Mononuclear cell (primary cell): ENCODE measurements around the gene SULT1A1. TPM values are rescaled to one million over a fixed set of nuclear protein-coding genes. Genes with fewer than 3 reads are reported as not detected.
"Not testable (repeated sequence)": the region's sequence is repeated elsewhere in the genome, so short reads cannot be mapped to it uniquely, and the experiment has no call there.

Experiments
- H3K27me3 ChIP-seq: 2 replicates; pipeline ENCODE4 v1.6.0; 2011; ENCODE audit warnings: low read length, control low read depth; ENCODE audit not compliant: insufficient read depth
- H3K4me1 ChIP-seq: 2 replicates; pipeline ENCODE4 v1.5.1; 2011; ENCODE audit warnings: mild to moderate bottlenecking, low read length, control low read depth; ENCODE audit not compliant: insufficient read depth
- H3K4me3 ChIP-seq: 2 replicates; pipeline ENCODE4 v1.5.1; 2011; ENCODE audit warnings: mild to moderate bottlenecking, low read length, moderate library complexity
- H3K9me3 ChIP-seq: 2 replicates; pipeline ENCODE4 v1.5.1; 2011; ENCODE audit warnings: low read depth, mild to moderate bottlenecking, control low read depth, low read length
- total RNA-seq: library from RNA; depleted of rRNA; stranded (reverse); fragments of >200 nt; gene quantifications from one replicate; pipeline ENCODE4 v1.2.3, GENCODE V29; 2012

SULT1A1 gene
- total RNA-seq, 1 donor, result 53.4 TPM

DNA sequence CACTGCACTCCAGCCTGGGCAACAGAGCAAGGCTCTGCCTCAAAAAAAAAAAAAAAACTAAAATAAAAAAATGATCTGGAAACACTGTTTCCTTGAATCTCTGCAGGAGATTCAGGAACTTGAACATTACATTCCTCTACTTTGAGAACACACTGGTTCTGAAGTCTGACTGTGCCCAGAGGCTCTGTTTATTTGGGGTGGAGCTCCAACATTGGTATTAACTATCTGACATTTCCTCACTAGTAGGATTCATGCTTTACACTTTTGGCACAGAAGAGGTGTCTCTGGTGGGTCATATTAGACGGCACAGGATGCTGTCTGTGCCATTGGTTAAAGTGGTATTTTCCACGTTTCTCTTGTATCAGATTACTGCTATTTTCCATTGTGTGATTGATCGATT is 23.4 kb downstream of the SULT1A1 start:
- no peak overlapping the region for H3K4me3 ChIP-seq
- H3K9me3 ChIP-seq, result no peaks in the 10 kb centered on the region
- no peaks in the 10 kb centered on the region for H3K4me1 ChIP-seq
- no peaks in the 10 kb centered on the region for H3K27me3 ChIP-seq

- H3K4me3 ChIP-seq, result no peak overlapping the region
- H3K4me1 ChIP-seq, result no peaks in the 10 kb centered on the region
- H3K27me3 ChIP-seq, result no peaks in the 10 kb centered on the region
- no peaks in the 10 kb centered on the region for H3K9me3 ChIP-seq
These were observed 24.2 kb downstream of the SULT1A1 start for GRCh38 chr16:28585674-28586073.

- no peaks in the 10 kb centered on the region for H3K27me3 ChIP-seq
- H3K4me3 ChIP-seq, result no peak overlapping the region
- no peaks in the 10 kb centered on the region for H3K9me3 ChIP-seq
- H3K4me1 ChIP-seq, result no peaks in the 10 kb centered on the region
These were observed 29.0 kb downstream of the SULT1A1 start for GRCh38 chr16:28580726-28581315.

DNA sequence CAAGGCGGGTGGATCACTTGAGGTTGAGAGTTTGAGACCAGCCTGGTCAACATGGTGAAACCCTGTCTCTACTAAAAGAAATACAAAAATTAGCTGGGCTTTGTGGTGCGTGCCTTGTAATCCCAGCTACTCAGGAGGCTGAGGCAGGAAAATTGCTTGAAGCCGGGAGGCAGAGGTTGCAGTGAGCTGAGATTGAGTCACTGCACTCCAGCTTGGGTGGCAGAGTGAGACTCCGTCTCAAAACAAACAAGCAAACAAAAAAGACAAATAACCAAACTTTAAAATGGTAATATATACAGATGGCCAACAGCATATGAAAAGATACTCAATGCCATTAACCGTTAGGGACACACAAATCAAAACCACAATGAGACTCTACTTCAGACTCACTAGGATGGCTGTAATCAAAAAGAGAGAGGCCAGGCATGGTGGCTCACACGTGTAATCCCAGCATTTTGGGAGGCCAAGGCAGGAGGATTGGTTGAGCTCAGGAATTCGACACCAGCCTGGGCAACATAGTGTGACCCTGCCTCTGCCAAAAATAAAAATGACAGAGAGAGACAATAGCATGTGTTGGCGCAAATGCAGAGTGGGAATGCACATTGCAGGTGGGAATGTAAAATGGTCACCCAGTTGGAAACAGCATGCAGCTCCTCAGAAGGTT is 34.3 kb downstream of the SULT1A1 start:
- no peaks in the 10 kb centered on the region for H3K9me3 ChIP-seq
- peaks cover 20% of the 10 kb centered on the region for H3K4me1 ChIP-seq
- H3K27me3 ChIP-seq, result no peaks in the 10 kb centered on the region
- no peak overlapping the region for H3K4me3 ChIP-seq

DNA sequence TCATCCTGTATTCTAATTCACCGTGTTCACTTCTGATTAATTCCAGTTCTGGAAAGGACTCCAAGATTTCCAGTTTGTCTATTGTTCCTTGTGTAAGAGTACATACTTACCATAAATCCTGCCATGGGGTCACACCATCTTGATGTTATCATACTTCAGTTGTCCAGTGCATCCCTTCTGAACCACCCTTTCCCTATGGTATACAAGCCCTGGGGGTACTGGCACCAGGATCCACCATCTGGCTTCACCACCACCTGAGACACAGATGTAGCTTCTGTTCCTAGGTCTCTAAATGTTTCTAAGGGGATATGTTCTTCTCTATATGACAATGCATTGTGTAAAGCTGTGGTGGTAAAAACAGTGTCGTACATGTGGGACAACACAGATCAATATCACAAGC is 34.9 kb downstream of the SULT1A1 start:
- no peaks in the 10 kb centered on the region for H3K27me3 ChIP-seq
- H3K4me1 ChIP-seq, result peaks cover 20% of the 10 kb centered on the region
- H3K4me3 ChIP-seq, result no peak overlapping the region
- H3K9me3 ChIP-seq, result no peaks in the 10 kb centered on the region

DNA sequence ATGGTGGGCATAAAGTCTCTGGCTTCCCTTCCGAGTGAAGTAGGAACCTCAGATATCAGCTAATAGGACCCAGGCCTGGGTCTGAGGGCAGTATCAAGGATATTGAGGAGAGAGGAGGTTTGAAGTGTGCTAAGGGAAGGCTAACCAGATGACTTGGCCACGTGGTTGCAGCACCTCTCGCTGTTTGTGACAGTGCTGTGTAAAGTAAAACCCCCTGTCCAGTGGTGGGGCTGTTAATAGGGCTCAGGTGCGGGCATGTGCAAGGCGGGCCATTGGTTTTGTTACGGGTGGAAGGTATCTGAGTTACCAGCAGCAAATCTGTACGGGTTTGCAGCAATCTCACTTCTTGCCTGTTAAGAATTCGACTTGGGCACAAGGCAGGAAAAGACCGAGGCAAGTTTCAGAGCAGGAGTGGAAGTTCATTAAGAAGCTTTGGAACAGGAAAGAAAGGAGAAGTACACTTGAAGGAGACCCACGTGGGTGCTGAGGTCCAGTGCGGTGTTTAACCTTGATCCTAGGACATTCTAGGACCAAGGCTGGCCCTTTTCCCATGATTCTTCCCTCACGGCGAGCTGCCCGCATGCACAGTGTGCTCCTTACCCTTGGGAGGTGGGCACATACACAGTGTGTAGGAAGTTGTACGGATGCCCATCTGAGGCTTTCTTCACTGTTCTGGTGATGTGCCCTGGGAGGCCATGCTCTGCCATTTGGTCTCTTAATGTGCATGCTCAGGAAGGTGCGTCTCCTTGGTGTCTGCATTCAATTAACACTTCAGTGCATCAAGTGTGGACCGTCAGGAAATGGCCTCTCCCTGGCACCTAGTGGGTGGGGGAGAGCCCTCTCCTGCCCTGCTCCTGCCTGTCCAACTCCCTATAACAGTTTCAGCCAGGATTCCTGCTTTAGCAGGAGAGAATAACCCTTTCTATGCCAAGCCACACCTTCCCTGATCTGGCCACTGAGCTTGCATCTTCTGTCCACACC is 35.8 kb downstream of the SULT1A1 start:
- H3K4me1 ChIP-seq, result peaks cover 20% of the 10 kb centered on the region
- H3K4me3 ChIP-seq, result no peak overlapping the region
- H3K27me3 ChIP-seq, result no peaks in the 10 kb centered on the region
- H3K9me3 ChIP-seq, result no peaks in the 10 kb centered on the region

DNA sequence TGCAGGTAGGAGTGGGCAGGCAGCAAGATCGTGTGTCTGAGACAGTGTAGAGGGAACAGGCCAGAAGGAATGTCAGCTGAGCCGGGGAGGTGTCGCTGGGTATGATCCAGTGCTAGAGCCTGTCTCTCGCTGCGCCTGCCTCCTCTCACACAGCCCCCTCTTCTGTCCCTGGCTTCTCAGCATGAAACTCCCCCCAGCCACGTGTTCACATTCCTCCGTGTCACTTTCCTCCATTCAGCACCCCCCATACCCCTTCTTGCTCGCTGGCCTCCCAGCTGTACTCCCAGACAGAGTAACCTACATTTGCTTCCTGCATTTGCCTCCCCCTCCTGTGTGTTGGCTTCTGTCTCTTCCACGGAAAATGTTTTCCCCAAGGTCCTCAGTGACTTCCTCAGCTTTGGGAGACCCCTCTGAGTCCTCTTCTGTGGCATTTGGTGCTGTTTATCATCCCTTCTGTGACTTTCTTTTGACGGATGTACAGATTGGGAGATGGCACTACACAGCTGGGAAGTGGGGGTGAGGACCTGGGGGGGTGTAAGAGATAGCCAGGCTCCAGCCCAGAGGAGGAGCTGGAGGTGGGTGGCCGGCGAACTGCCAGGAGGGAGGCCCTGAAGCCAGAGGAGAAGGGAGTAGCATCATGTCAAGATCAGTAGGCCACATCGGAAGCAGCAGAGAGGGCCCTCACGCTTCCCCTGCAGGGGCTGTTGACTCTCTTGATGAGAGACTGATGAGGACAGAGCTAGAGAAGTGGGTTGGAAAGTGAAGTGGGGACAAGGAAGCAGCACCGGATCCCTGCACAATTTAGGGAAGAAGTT is 36.9 kb downstream of the SULT1A1 start:
- Histone ChIP-seq H3K9me3 (no peaks in the 10 kb centered on the region), H3K4me3 (no peak overlapping the region), H3K27me3 (no peaks in the 10 kb centered on the region), H3K4me1 (peaks cover 20% of the 10 kb centered on the region)

DNA sequence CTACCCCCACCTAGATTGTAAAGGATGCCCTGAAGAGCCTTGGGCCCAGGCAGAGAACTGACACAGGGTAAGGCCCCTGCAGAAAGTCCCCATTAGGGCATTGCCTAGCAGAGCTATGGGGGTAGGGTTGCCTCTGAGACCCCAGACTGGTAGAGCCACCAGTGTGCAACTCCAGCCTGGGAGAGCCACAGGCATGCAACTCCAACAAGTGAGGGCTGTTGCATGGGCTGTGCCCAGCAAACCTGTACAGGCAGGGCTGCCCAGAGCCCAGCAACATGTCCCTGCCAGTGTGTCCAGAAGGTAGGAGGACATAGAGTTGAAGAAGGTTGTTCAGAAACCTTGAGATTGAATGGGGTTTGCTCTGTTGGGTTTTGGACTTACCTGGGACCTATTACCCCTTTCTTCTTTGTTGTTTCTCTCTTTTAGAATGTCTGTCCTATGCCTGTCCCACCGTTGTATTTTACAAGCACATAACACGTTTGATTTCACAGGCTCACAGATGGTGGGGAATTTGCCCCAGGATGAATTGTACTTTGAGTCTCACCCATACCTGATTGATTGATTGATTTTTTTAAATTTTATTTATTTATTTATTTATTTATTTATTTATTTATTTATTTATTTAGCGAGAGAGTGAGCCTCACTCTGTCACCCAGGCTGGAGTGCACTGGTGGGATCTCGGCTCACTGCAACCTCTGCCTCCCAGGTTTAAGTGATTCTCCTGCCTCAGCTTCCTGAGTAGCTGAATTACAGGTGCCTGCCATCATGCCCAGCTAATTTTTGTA is 39.7 kb downstream of the SULT1A1 start:
- no peaks in the 10 kb centered on the region for H3K27me3 ChIP-seq
- H3K4me1 ChIP-seq, result peaks cover 20% of the 10 kb centered on the region
- peaks cover 8% of the 10 kb centered on the region for H3K9me3 ChIP-seq
- H3K4me3 ChIP-seq, result no peak overlapping the region

GRCh38 chr16:28569021-28569420 is 40.8 kb downstream of the SULT1A1 start:
- H3K4me1 ChIP-seq, result peaks cover 14% of the 10 kb centered on the region
- H3K9me3 ChIP-seq, result peaks cover 8% of the 10 kb centered on the region
- no peak overlapping the region for H3K4me3 ChIP-seq
- no peaks in the 10 kb centered on the region for H3K27me3 ChIP-seq

DNA sequence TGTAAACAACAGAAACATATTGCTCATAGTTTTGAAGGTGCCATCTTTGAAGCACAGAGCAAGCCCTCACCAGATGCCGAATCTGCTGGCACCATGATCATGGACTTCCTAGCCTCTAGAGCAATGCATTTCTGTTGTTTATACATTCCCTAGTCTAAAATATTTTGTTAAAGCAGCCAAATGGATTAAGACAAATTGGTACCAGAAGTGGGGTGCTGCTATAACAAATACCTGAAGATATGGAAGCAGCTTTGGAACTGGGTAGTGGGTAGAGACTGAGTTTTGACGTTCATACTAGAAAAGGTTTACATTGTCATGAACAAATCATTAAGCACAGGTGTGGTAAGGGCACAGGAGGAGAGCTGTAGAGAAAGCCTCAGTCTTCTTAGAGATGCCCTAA is 42.6 kb downstream of the SULT1A1 start:
- no peaks in the 10 kb centered on the region for H3K4me1 ChIP-seq
- no peak overlapping the region for H3K4me3 ChIP-seq
- H3K27me3 ChIP-seq, result no peaks in the 10 kb centered on the region
- H3K9me3 ChIP-seq, result peaks cover 8% of the 10 kb centered on the region

DNA sequence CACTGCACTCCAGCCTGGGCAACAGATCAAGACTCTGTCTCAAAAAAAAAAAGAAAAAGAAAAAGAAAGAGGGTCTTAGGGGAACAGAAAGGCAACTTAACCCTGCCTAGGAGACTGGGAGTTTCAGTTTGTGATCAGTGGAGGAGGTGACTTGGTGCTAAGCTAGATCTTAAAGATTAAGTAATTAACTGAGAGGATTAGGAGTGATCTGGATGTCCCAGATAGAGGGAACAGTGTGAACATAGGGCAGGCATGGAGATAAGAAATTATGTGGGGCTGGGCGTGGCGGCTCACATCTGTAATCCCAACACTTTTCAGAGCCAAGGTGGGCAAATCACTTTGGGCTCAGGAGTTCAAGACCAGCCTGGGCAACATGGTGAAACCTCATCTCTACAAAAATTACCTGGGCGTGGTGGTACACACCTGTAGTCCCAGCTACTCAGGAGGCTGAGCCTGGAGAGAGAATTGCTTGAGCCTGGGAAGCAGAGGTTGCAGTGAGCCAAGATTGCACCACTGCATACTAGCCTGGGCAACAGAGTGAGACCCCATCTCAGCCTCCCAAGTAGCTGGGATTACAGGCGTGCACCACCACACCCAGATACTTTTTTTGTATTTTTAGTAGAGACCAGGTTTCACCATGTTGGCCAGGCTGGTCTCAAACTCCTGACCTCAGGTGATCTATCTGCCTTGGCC is 43.5 kb downstream of the SULT1A1 start:
- not testable (repeated sequence) for H3K4me1 ChIP-seq

GRCh38 chr16:28563218-28563617 is 46.6 kb downstream of the SULT1A1 start:
- H3K4me1 ChIP-seq, result no peaks in the 10 kb centered on the region
- no peak overlapping the region for H3K4me3 ChIP-seq
- H3K9me3 ChIP-seq, result peaks cover 8% of the 10 kb centered on the region
- H3K27me3 ChIP-seq, result no peaks in the 10 kb centered on the region

More for the DNA sequence above, 43.5 kb downstream of the SULT1A1 start:
- not testable (repeated sequence) for H3K27me3 ChIP-seq, H3K9me3 ChIP-seq, H3K4me3 ChIP-seq

DNA sequence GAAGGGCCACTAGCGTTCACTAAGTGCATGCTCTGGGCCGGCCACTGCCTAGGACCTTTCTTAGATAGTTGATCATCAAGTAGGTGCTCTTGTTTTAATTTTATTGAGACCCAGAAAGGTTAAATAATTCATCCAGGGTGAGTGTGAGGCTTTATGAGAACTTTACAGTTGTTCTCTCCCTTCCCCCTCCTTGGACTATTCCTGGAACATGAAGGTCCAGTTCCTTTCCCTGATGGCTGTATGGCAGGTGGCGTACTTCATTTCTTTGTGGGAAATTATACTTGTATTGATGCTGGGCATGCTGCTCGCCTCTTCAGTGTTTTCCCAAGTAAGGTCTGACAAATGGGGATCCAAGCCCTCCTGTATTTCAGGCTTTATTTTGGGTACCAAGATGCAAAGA is 47.6 kb downstream of the SULT1A1 start:
- H3K27me3 ChIP-seq, result no peaks in the 10 kb centered on the region
- H3K4me1 ChIP-seq, result no peaks in the 10 kb centered on the region
- no peak overlapping the region for H3K4me3 ChIP-seq
- H3K9me3 ChIP-seq, result peaks cover 5% of the 10 kb centered on the region
